Activated CD8-positive, alpha-beta memory T cell treated with anti-CD3 and anti-CD28 coated beads for 4 hours (primary cell): ENCODE results near the gene KATNAL2.
"Not testable (repeated sequence)": the region's sequence is repeated elsewhere in the genome, so short reads cannot be mapped to it uniquely, and the experiment has no call there.

Experiments
- DNase-seq, 2 donors: peaks; one replicate each; pipeline ENCODE4 v3.0.0-alpha.2; 2020; ENCODE audit warnings: low read depth in 2 of 2

Gene KATNAL2

DNA sequence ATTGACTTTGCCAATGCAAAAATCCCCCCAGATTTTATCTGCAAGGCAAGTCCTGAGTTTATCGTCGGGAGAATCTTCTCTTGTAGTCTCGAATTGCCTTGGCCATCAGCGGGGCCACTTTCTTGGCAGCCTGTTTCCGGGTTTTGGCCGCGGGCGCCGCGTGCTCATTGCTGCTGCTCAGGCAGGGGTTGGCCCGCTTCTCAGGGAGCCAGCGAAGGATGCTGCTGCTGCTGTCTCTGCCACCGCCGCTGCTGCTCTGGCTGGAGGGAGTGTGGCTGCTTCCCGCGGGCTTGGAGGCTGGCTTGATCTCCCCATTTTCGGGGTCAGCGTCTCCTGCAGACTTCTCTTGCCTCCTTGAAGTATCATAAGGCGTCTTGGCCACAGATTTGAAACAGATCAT, 115.5 kb downstream of the KATNAL2 start:
- DNase-seq, result no peak

DNA sequence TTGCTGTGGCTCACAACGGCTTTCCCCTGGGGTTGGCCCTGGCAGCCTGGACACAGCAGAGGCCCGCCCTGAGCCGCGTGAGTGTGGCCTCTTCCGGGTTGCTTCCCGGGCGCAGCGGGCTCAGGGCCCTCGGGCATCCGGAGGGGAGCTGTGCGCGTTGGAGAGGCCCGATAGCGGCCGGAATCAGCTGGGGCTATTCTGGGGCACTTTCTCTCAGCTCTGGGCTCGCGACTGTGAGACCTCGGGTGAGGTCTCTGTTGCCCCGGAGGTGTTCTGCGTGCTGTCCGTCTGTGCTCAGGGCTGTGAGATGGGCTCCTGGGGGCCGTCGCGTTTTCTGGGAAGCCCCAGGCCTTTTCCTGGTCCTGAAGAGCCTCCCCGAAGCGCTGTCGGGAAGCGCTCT, 117.2 kb downstream of the KATNAL2 start:
- not testable (repeated sequence) for DNase-seq

DNA sequence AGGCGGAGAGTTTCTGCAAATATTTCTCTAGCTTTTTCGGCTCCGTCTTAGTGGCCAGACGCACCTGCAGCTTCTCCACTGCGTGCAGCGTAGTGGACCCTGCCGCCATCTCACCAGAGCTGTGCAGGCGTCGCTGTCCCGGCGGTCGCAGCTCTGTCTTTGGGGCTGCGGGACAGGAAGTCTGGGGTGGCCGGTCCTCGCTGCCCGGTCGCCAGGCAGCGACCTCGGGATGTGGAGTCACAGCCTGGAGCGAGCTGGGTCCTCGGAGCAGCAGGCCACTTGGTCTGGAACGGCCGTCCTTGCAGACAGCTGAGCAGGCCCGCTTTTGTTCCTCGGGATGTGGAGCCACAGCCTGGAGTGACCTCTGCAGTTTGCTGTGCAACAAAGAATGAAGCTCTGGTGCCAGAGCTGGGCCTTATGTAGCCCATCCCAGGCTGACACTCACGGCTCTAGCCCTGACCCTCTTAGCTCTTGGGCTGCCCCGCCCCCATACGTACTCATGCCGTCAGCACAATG, 117.8 kb downstream of the KATNAL2 start, which contains the start of gene ELOA2:
TSS of gene ELOA2 (minus strand) at position 466 of the 516 bp plus-strand sequence. CDS start at position 109, 357 bp downstream.
- no peak for DNase-seq

DNA sequence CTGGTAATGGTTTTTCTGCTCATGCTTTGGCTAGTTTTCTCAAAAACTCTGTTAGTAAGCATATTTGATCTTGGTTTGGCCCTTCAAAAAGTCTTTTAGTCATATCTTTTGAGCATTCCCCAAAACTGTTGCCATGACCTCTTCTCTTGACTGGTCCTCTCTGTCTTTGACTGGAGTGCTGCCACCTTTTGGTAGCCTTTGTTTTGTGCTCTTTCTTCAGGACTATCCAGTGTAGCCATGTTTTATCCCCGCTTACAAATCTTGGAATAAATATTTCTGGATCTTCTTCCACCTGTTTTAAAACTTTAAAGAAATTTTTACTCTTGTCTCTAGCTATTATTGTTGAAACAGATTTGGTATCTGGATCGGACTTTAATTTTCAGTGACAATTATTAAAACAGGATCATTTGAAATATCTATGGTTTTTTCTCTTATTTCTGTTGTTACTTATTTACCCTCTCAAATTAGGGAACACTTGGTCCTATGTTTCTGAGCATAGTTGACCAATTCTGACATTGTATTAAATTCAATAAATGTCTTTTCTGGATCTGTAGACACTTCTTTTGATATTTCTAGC, 119.0 kb downstream of the KATNAL2 start:
- DNase-seq, result no peak

DNA sequence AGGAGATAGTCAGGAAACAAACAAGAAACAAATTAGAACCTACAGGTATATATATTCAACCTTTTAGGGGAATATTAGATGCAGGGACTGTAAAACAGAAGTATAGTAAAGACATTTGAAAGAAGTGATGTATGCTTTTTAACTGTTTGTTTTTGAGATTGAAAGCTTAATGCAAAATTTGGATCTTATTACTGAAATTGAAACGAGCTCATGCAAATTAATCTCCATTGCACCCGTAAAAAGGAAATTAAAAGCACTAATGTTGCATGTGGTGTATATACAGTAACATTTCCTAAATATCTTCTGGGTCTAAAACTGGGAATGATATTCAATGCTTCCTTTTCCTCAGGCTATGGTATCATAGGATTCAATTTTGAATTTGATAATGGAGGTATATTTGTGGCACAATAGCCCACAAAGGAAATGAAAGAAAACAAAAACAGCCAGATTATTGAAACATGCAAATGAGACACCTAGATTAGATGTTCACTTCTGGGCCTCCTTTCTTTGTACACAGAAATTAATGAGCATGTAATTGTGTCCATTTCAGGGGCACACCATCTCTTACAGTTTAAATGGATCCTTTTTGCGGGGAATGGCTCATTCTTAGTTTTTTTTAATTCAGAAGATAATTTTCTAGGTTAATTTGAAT, 119.7 kb downstream of the KATNAL2 start:
- no peak for DNase-seq

DNA sequence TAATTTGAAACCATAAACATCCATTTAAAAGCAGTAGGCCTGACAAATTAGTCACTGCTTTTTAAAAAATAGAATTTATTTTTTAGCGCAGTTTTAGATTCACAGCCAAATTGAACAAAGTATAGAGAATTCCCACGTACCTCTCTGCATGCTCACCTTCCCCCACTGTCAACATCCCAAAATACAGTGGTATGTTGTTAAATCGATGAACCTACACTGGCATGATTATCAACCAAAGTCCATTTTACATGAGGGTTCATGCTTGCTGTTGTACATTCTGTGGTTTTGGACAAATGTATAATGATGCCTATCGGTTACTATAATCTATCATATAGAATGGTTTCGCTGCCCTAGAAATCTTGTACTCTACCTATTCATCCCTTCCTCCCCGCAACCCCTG, 123.6 kb downstream of the KATNAL2 start:
- no peak for DNase-seq

DNA sequence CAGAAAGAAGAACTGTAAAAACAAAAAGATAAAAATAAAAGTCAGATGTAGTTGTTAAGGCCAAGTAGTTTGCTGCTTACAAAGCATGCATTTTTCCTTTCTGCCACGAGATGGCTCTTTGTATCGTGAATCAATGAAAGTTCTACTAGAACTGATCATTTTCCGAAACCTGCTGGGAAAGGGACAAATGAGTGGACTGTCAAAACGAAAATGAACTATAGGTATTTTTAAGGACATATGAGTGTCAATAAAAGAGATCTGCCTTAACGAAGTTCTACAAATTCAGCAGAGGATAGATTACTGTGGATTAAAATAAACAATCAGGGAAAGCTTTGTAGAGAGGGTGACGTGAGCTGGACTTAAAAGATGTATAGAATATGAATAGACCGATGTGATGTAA, 133.1 kb downstream of the KATNAL2 start:
- DNase-seq, result no peak

DNA sequence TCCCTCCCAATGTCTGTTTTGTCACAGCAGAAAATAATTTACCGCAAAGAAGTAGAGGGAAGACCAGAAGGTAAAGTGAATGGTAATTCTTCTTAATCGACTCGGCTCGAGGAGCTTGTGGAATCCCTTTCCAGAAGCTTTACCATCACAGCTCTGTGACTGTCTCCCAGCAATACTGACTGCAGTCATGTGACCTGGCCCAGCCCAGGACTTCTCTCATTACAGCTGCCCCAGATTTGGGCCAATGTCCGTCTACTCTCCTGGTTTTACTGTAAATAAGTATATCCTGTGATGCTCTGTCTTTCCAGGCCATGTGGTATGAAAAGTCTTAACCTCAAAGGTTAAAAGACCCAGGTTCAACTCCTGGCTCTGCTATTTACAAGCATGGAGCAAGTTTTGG, 137.0 kb downstream of the KATNAL2 start:
- no peak for DNase-seq

DNA sequence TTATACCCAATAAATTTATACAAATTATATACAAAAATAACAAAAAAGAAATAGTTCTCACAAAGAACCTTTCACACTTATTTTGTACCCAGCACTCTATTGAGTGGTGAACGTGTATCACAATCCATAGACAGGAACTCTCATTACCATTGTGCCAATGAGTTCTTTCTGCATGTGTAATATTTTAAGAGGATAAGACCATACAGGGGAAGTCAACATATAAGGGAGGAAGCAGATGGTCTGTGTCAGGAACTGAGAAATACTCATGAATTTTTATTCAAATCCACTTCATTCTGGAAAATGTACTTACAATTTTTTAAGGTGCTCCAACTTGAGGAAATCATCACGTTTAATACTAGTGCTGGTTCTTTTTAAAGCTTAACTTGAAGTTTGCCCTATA, 145.1 kb downstream of the KATNAL2 start:
- DNase-seq, result no peak

DNA sequence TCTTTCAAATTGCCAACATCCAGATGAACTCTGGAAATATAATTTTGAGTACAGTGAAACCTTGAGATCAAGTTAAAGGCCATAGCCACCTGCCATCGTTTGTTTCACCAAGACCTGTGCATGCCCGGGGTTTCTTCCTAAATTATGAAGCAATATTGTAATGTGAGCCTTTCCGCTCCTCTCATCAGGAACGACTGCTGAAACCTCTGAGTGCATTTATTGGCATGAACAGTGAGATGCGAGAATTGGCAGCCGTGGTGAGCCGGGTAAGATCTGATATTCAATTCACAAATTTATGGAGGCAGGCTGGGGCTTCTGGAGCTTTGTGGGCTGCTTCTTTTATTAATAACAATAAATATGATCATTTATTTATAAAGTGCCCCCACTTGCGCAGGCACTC, 145.7 kb downstream of the KATNAL2 start:
- DNase-seq, result no peak

DNA sequence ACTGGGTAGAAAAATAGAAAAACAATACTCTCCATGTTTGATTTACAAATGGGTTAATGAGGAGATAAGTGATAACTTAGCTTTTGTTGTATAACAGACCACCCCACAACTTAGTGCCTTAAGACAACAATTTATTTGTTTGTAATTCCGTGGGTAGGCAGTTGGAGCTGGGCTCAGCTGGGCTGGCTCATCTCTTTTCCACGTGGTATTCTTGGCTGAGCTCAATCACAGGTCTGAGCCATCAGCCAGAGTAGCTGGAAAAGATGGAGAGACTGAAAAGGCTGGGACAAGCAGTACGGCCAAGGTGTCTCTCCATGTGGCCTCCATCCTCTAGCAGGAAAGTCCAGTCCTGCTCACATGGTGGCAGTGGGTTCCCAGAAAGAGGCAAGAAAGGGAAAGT, 150.2 kb downstream of the KATNAL2 start:
- DNase-seq, result no peak

DNA sequence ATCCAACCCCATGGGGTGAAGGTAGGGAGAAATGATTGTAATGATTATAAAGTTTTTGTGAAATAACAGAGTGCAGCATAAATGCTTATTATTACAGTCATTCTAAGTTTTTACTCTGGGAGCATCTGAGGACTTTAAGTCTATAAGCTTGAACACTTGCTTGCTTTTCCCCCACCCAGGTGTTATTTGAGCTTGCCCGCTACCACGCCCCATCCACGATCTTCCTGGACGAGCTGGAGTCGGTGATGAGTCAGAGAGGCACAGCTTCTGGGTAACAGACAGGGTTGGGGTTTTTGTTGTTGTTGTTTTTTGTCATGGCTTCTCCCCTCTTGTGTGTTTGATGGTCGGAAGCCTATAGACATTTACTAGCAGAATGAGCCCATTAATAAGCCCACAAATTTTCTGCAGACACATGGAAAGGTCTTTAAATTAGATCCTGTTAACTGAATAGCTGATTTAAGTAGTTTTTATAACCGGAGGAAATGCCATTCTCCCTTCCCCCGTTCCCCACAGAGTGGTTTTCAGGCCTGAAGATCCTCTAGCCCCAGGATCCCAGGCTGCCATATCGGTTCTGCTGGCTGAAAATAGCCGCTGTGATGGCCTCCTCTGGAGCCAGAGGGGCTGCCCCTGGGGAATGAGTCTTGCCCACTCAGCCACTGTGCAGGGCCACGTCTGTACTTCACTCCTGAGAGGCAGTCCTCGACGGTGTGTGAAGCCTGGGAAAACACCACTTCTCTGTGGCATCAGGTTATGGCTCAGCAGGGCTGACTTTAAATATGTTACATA, 157.9 kb downstream of the KATNAL2 start:
- no peak for DNase-seq

DNA sequence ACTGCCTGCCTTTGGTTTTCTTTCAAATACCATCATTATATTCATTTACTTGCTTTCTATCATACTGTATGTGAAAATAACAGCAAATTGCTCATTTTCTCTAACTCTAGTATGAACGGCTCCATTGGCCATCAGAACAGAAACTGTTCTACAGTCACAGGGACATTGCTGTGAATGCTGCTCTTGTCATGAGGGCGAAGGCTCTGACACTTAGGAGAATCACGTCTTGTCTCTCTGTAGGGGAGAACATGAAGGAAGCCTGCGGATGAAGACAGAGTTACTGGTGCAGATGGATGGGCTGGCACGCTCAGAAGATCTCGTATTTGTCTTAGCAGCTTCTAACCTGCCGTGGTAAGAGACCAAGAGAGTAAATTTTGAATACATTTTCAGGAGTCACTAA, 159.7 kb downstream of the KATNAL2 start:
- no peak for DNase-seq

DNA sequence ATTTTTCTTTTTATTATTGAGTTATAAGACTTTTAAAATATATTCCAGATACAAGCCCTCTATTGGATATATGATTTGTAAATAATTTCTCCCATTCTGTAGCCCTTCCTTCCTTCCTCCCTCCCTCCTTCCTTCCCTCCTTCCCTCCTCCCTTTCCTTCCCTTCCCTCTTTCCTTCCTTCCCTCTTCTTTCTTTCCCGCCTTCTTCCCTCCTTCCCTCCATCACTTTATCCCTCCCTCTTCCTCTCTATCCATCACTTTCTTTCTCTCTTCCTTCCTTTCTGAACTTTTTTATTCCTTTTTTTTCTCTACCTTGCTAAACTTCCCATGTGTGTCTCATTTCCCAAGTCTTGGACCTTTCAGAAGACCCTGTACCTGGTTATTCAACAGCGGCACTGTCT, 163.5 kb downstream of the KATNAL2 start:
- DNase-seq, result no peak

DNA sequence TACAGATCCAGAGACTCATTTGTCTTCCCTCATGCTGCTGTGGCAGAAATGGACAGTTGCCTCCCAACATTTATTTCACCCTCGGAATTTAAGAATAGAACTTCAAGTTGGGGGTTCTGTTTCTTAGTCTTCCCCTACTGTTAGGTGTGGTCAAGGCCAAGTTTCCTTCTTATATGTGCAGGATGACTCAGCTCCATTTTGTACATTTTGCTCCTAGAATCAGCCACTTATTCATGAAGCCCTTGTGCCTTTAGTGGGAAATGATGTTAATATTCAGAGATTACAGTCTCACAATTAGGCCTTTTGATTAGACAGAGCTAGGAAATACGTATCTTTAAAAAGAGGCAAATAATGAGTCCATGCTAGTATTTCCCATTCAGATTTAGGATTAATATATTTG, 164.2 kb downstream of the KATNAL2 start:
- no peak for DNase-seq

DNA sequence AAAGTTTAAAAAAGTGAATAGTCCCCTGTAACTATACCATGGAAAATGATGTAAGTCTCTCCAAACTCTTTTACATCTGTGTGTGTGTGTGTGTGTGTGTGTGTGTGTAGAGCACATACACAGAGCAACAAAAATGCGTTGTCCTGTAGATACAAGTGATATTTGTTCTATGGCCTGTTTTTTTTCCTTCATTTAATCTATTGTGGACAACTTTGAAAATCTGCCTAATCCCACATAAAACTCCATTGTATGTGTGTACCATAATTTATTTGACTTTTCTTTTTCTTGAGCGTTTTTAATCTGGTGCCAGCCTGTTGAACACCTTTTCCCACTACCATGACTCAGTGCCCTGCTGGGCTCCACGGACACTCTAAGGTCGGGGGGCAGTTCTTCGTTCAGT, 170.3 kb downstream of the KATNAL2 start:
- no peak for DNase-seq

DNA sequence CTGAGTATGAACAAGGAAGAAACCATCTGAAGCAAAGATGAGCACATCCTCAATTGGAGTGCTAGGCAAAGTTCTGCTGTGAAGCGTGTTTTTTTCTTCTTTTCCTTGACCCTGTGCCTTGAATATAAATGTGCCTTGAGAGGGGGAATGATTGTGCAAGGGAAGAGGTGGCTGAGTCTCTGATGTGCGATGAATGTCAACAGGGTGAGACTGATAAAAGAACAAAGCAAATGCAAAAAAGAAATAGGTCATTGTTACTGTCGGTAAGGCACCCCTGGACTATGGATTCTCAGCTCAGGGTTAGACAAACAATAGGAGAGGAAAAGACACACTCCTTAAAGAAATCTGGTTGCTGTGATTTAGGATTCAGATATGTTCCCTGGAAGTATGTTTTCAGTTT, 178.4 kb downstream of the KATNAL2 start:
- DNase-seq, result no peak

DNA sequence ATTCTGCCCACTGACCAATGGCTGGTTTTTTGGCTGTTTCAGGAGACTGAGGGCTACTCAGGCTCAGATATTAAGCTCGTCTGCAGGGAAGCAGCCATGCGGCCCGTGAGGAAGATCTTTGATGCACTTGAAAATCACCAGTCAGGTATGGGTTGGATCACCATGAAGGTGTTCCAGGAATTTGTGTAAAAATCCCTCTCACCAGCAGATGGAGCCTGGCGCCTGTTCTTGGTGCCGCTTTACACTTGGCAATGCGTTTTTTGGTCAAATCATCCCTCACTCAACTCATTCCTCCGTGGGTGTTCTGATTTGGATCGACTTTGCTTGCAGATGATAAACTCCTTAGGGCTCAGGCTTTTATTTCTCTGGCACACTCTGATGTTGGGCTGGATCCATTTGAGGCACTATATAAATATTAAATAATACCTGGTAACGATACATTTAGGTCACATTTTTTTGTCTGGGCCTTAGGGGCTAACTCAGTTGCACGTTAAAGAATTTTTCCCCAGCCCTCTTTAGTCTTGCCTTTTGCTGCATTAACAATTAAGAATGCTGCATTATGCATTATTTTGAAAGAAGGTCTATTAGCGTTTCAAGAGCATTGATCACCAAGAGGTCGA, 182.9 kb downstream of the KATNAL2 start:
- peak; percentile 4 to 19 for DNase-seq

DNA sequence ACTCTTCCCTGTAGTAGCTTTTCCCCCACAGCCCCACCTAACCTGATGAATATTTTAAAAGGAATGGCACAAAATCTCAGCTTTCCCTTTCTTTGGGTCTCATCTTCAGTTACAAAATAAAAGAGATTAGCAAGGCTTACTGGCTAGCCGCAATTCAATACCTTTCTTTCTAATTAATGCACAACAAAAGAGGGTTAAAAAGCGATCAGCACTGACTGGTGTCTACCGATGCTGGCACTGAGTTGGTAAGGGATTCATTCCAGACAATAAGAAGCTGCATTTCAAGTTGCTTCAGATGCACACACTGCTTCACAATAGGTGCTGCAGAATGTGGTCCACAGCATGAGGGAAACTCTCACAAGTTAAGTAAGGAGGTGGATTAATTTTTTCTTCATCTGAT, 191.0 kb downstream of the KATNAL2 start:
- no peak for DNase-seq

DNA sequence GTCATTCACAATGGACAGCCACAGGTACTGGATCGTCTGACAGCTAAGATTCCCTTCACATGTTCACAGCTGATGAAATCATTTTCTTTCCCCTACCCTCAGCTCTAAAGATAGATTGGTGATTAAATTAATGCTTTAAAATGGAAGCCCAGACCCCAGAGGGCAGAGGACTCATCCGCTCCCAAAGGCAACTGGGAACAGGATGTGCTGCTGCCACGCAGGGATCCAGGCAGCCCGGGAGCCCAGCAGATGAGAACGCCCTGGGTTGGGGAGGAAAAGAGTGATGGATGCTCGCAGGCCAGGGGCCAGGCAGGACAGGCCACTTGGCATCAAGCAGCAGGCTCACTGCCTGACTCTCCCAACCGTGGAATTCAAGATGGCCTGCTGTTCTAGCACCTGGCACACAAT, 191.6 kb downstream of the KATNAL2 start:
- no peak for DNase-seq

DNA sequence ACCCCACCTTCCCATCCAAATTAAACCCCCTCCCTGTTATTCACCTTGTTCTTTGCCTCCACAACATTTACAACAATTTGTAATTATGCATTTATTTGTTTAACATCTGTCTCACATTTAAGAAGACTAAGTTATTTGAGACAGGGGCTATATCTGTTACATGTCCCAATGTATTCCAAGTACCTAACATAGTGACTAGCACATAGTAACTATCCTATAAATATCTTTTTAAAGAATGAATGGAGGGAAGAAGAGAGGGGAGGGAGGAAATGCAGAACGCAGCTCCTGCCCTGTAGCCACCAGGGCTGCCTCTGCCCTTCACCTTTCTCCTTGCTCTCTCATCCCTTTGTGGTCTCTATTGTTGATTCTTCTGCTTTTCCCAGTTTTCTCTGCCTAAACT, 192.3 kb downstream of the KATNAL2 start:
- no peak for DNase-seq

DNA sequence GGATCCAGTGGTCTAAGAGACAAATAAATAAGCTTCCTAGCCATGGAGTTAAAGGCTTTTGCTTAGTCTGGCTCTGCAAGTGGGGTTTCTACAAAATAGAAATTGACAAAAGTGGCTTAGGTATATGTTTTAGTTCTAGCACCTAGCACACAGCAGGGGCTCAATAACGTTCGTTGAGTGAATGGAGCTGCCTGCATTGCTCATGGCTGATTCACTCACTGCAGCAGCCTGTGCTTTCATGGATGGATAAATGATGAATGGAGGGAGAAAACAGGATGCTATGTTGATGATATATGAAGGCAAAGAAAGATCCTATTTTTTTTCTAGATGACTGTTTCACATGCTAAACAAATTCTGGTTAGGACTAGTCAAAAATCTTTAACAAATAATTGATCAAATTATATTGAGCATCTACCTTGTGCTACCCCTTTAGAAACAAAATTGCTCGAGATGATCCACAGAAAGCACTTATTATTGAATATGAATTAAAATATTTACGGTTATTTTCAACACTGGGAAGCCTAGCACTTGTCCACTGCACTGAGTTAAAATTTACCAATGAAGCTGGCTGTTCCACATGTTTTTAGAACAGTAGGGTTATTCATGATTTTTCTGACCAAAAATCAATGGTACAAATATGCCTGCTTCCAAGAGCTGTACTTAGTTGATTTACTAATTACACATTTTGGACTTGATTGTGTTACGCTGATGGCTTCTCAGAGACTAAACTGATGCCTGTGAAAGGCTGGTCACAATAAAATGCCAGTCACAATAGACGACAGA, 193.3 kb downstream of the KATNAL2 start:
- DNase-seq, result no peak
